K562 (cell line): ENCODE measurements around the gene EIF2AK3. TPM values are rescaled to one million over a fixed set of nuclear protein-coding genes. Genes with fewer than 3 reads are reported as not detected.

Source experiments
- ATAC-seq: fragments of 200-7000 bp; cut with Tn5 transposase; 3 replicates; pipeline ENCODE4 v1.9.1; 2020; ENCODE audit warnings: moderate library complexity
- BruUV-seq: library from RNA; stranded (reverse); fragments of 400-500 nt; replicated peaks from 2 replicates; lab custom pipeline; 2021; lab: Mats Ljungman, UMichigan
- CTCF ChIA-PET: fragments of 300-600 bp; formaldehyde crosslinking; extraction: SDS; loops from one replicate; lab custom pipeline; 2021; ENCODE audit warnings: low intra/inter-chr PET ratio; lab: Yijun Ruan, JAX
- POLR2A ChIA-PET: fragments of 300-600, 350-650 bp; sonication (Branson Sonifier 250); formaldehyde crosslinking; extraction: SDS; loops from one replicate; lab custom pipeline; 2021; ENCODE audit warnings: antibody characterized with exemption, inconsistent platforms; lab: Yijun Ruan, JAX
- DNase-seq, 4 experiments: peaks; one replicate each; pipeline versions ENCODE4 v3.0.0 to v3.0.0-alpha.2; 2011 to 2018; ENCODE audit warnings: low spot score in 3 of 4, mixed read lengths in 3 of 4; ENCODE audit errors: extremely low read depth in 1 of 4
- FAIRE-seq: peaks from 2 replicates; lab custom pipeline; 2011; peaks lifted over from hg19 to GRCh38; lab: Jason Lieb, UNC
- H2AFZ ChIP-seq: 2 replicates; pipeline ENCODE4 v1.6.0; 2011; ENCODE audit warnings: low read depth, low read length, control low read depth, inconsistent platforms
- H3K27ac ChIP-seq: fragments of 200-600 bp; 3 replicates; pipeline ENCODE4 v1.8.0; 2011; ENCODE audit warnings: low read depth, mild to moderate bottlenecking, control low read depth, inconsistent platforms, low read length, moderate library complexity, mixed read lengths; ENCODE audit errors: extremely low read depth
- H3K27me3 ChIP-seq, 2 experiments: fragments of 300-600 bp in 1 of 2; 2 replicates in 1 of 2; 3 replicates in 1 of 2; pipeline versions ENCODE4 v1.6.0 to v1.8.0; 2011; ENCODE audit warnings: inconsistent platforms in 2 of 2, low read length in 2 of 2, mild to moderate bottlenecking in 1 of 2, mixed read lengths in 1 of 2, moderate library complexity in 1 of 2; ENCODE audit not compliant: control insufficient read depth in 2 of 2, insufficient read depth in 2 of 2
- H3K36me3 ChIP-seq: fragments of 300-600 bp; 3 replicates; pipeline ENCODE4 v1.8.0; 2011; ENCODE audit warnings: mild to moderate bottlenecking, low read length, inconsistent platforms; ENCODE audit not compliant: control insufficient read depth, insufficient read depth
- H3K4me1 ChIP-seq, 2 experiments: fragments of 200-600 bp in 1 of 2; replicated peaks in 1 of 2; 2 replicates in 1 of 2; 3 replicates in 1 of 2; pipeline versions ENCODE4 v1.5.1 to v1.8.0; 2011; ENCODE audit warnings: inconsistent platforms in 2 of 2, low read length in 2 of 2, mild to moderate bottlenecking in 1 of 2, mixed read lengths in 1 of 2, moderate library complexity in 1 of 2; ENCODE audit not compliant: control insufficient read depth in 2 of 2, insufficient read depth in 2 of 2
- H3K4me2 ChIP-seq: 2 replicates; pipeline ENCODE4 v1.6.1; 2011; ENCODE audit warnings: low read length, control low read depth, inconsistent platforms, mixed read lengths; ENCODE audit not compliant: insufficient read depth
- H3K4me3 ChIP-seq: fragments of 200-600 bp; sonication (generic), shearing (Covaris generic); 2 replicates; pipeline ENCODE4 v1.5.1; 2016; ENCODE audit warnings: control low read depth, inconsistent platforms
- H3K79me2 ChIP-seq: fragments of 200-600 bp; 3 replicates; pipeline ENCODE4 v1.8.0; 2011; ENCODE audit warnings: low read length, inconsistent platforms; ENCODE audit not compliant: control insufficient read depth, insufficient read depth
- H3K9ac ChIP-seq, 2 experiments: 2 replicates each; pipeline versions ENCODE4 v1.6.0 to v1.6.1; 2011; ENCODE audit warnings: low read depth in 2 of 2, low read length in 2 of 2, control low read depth in 1 of 2, inconsistent platforms in 1 of 2, mild to moderate bottlenecking in 1 of 2, mixed read lengths in 1 of 2; ENCODE audit not compliant: insufficient read depth in 1 of 2
- H3K9me1 ChIP-seq: one replicate; pipeline ENCODE4 v1.6.0; 2011; ENCODE audit warnings: inconsistent platforms, mild to moderate bottlenecking, low read length, moderate library complexity; ENCODE audit not compliant: control insufficient read depth, insufficient read depth
- H3K9me3 ChIP-seq: replicated peaks from 2 replicates; pipeline ENCODE4 v1.5.1; 2011; ENCODE audit warnings: low read depth, low read length, inconsistent platforms; ENCODE audit not compliant: control insufficient read depth, insufficient read depth
- H4K20me1 ChIP-seq: replicated peaks from 2 replicates; pipeline ENCODE4 v1.6.1; 2011; ENCODE audit warnings: low read length, inconsistent platforms, mixed read lengths; ENCODE audit not compliant: control insufficient read depth, insufficient read depth
- DIDO1 ChIP-seq: fragments of 450-650 bp; IDR thresholded peaks from 2 replicates; pipeline ENCODE4 v1.6.1; 2016; ENCODE audit warnings: low read depth, missing biosample characterization, missing genetic modification characterization
- MAFK ChIP-seq: IDR thresholded peaks from 2 replicates; pipeline ENCODE4 v1.6.1; 2011; ENCODE audit warnings: low read length, improper control_type of control experiment
- MIER1 ChIP-seq: fragments of 450-650 bp; IDR thresholded peaks from 2 replicates; pipeline ENCODE4 v1.6.1; 2016; ENCODE audit warnings: antibody characterized with exemption, mild to moderate bottlenecking, low read depth
- NFE2 ChIP-seq: IDR thresholded peaks from 2 replicates; pipeline ENCODE4 v1.6.1; 2014; ENCODE audit warnings: antibody characterized with exemption, low read depth
- SMARCB1 ChIP-seq: IDR thresholded peaks from 2 replicates; pipeline ENCODE4 v1.6.1; 2011; ENCODE audit warnings: improper control_type of control experiment, low read depth; ENCODE audit not compliant: insufficient read length
- WGBS: fragments of 100-300 bp; shearing (Covaris generic); methylation state at CpG from one replicate; pipeline ENCODE4 v1.1.6; 2016; ENCODE audit warnings: low coverage, mixed read lengths; ENCODE audit not compliant: insufficient coverage; ENCODE audit errors: missing lambda C conversion rate; 5-methylcytosine and 5-hydroxymethylcytosine counted together
- in situ Hi-C: fragments of 300-500 bp; cut with MboI; formaldehyde crosslinking; loops from 4 replicates; pipeline ENCODE4 v1.15.0; 2018; ENCODE audit warnings: inconsistent platforms, mixed read lengths
- intact Hi-C: fragments of 100-400 bp; cut with micrococcal nuclease; formaldehyde crosslinking; loops from 2 replicates; pipeline ENCODE4 v1.14.2; 2022
- polyA plus RNA-seq, 8 experiments: library from polyadenylated mRNA; depleted of rRNA in 4 of 8; stranded (reverse) in 5 of 8; unstranded in 3 of 8; fragments of >200 nt; fragmentation: Nextera tagmentation in 2 of 8; fragmentation: Illumina TruSeq in 1 of 8; extraction: Ambion mirVana in 2 of 8; extraction: Trizol in 1 of 8; gene quantifications; 2 replicates each; pipeline versions ENCODE4 v1.2.1 to v1.2.3, GENCODE V29; 2011 to 2014; ENCODE audit warnings: inconsistent platforms in 1 of 8, missing spikeins in 1 of 8
- total RNA-seq, 7 experiments: library from RNA; depleted of rRNA in 6 of 7; stranded (reverse); fragments of >200 nt in 6 of 7; fragmentation: Illumina TruSeq in 2 of 7; extraction: Trizol in 2 of 7; gene quantifications; 2 replicates each; pipeline versions ENCODE4 v1.2.1 to v1.2.3, GENCODE V29; 2011 to 2021; ENCODE audit warnings: low replicate concordance in 1 of 7
- TF ChIP-seq, protein P1 (sequence below): sonication (generic); formaldehyde crosslinking; IDR thresholded peaks from 2 replicates; pipeline ENCODE4 v1.8.1; 2023; ENCODE audit warnings: missing genetic modification reagents, mild to moderate bottlenecking, borderline replicate concordance

EIF2AK3 gene
- total and polyA plus RNA-seq, 9 of the 15 experiments (the other 6 are each of a cell fraction or from before 2014, with no cell fraction given), result 1.7 to 11.6 (median 7.4) TPM

GRCh38 chr2:88666576-88666975 lies 39.3 kb upstream of the EIF2AK3 start:
- intact Hi-C loops, result loop anchor here (5.0 kb wide), 1 partner anchor 39 kb away; the partner anchor contains the start of gene EIF2AK3
- Histone ChIP-seq H2AFZ (no peak overlapping the region), H3K4me2 (no peak overlapping the region), H3K27ac (no peak overlapping the region), H3K9ac (peak overlapping the region in 1 of 2 experiments; percentile 29; a peak in 1 of 4 replicates), H3K36me3 (no peaks in the 10 kb centered on the region), H3K9me3 (no peaks in the 10 kb centered on the region), H4K20me1 (no peaks in the 10 kb centered on the region), H3K4me1 (no peaks in the 10 kb centered on the region; a peak in 1 of 5 replicates), H3K79me2 (no peaks in the 10 kb centered on the region), H3K4me3 (no peak overlapping the region), H3K27me3 (no peaks in the 10 kb centered on the region), H3K9me1 (no peaks in the 10 kb centered on the region)
- no peak for ATAC-seq
- in situ Hi-C loops, result loop anchor here (5.0 kb wide), 1 partner anchor 74 kb away; no protein-coding TSS in a partner anchor
- POLR2A ChIA-PET, result interaction anchor here (1.0 kb wide), 1 partner anchor 67 kb away, joined by 3 read pairs; no protein-coding TSS in a partner anchor
- no peak for FAIRE-seq
- DNase-seq, result no peak
- whole genome bisulfite sequencing, result 21% methylated on average over 4 of the region's 4 CpGs
- BruUV-seq, result no TSS peak
- CTCF ChIA-PET, result interaction anchor here (0.6 to 1.3 kb wide), 2 partner anchors 39 to 76 kb away, joined by 3 to 6 read pairs; partner anchors contain the start of gene EIF2AK3
- TF ChIP-seq NFE2 (no peak), MAFK (no peak), DIDO1 (tag) (no peak), SMARCB1 (no peak), MIER1 (no peak)
- TF ChIP-seq, protein P1, sequence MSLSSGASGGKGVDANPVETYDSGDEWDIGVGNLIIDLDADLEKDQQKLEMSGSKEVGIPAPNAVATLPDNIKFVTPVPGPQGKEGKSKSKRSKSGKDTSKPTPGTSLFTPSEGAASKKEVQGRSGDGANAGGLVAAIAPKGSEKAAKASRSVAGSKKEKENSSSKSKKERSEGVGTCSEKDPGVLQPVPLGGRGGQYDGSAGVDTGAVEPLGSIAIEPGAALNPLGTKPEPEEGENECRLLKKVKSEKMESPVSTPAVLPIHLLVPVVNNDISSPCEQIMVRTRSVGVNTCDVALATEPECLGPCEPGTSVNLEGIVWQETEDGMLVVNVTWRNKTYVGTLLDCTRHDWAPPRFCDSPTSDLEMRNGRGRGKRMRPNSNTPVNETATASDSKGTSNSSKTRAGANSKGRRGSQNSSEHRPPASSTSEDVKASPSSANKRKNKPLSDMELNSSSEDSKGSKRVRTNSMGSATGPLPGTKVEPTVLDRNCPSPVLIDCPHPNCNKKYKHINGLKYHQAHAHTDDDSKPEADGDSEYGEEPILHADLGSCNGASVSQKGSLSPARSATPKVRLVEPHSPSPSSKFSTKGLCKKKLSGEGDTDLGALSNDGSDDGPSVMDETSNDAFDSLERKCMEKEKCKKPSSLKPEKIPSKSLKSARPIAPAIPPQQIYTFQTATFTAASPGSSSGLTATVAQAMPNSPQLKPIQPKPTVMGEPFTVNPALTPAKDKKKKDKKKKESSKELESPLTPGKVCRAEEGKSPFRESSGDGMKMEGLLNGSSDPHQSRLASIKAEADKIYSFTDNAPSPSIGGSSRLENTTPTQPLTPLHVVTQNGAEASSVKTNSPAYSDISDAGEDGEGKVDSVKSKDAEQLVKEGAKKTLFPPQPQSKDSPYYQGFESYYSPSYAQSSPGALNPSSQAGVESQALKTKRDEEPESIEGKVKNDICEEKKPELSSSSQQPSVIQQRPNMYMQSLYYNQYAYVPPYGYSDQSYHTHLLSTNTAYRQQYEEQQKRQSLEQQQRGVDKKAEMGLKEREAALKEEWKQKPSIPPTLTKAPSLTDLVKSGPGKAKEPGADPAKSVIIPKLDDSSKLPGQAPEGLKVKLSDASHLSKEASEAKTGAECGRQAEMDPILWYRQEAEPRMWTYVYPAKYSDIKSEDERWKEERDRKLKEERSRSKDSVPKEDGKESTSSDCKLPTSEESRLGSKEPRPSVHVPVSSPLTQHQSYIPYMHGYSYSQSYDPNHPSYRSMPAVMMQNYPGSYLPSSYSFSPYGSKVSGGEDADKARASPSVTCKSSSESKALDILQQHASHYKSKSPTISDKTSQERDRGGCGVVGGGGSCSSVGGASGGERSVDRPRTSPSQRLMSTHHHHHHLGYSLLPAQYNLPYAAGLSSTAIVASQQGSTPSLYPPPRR, result no peak
